GM18502 (cell line): ENCODE results near the gene PHF21B.
"Not testable (repeated sequence)": the region's sequence is repeated elsewhere in the genome, so short reads cannot be mapped to it uniquely, and the experiment has no call there.

Experiments
- ATAC-seq: cut with Tn5 transposase; IDR thresholded peaks from one replicate; pipeline ENCODE4 v1.9.1; 2021; ENCODE audit warnings: mild to moderate bottlenecking; ENCODE audit not compliant: unreplicated experiment, poor library complexity

Gene PHF21B

DNA sequence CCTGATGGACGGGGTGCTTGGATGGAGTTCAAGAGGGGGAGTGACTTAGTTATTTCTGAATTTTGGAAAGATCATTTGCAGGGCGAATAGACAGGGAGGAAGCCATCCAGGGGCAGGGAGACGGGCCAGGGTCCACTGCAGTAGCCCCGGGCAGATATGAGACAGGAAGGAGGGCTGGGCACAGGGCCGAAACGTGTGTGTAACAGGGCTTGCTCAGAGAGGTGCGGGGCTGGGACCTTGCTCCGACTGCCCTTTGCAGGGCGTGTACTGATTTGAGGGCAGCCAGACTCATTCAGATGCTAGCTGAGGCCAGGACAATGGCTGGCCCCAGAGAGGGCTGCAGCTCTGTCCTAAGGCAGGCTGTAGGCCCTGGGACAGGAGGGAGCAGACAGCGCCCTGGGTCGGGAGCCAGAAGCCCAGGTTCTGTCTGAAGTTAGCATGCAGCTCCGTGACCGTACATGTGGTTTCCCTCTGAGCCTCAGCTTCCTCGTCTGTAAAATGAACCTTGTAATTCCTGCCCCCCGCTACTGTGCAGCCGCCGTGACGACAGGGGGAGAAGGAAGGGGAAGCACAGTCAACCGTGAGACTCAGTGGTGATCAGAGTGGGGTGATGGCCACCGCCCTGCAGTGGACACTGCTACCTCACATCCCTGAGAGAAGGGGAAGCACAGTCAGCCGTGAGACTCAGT lies 103.4 kb downstream of the PHF21B start:
- no peak for ATAC-seq

DNA sequence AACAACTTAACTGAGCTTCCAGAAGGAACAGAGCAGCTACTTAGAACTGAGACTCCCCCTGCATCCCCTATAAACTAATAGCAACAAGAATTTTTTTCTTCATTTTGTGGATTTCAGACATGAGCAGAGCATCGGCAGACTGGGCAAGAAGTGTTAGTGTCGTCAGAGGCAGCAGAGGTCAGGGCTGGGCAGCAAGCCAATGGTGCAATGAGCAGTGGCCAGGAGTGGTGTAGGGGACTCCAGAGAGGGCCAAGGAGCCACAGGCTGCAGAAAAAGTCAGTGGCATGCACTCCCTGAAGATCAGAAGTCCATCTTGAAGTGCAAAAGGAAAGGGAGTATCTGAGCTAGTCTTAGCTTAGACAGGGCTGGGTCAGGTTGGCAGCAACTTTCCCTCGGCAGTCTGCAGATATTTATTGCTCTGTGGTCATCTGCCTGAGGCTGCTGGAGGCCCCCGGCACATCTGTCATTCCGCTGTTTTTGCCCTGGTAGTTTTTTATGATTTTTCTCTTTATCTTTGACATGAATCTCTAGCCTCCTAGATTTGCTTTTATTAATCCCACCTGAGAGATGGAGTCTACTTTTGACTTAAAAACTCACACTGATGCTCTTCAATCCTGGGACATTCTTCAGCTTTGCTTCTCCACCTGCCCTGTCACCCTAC lies 105.2 kb downstream of the PHF21B start:
- not testable (repeated sequence) for ATAC-seq

DNA sequence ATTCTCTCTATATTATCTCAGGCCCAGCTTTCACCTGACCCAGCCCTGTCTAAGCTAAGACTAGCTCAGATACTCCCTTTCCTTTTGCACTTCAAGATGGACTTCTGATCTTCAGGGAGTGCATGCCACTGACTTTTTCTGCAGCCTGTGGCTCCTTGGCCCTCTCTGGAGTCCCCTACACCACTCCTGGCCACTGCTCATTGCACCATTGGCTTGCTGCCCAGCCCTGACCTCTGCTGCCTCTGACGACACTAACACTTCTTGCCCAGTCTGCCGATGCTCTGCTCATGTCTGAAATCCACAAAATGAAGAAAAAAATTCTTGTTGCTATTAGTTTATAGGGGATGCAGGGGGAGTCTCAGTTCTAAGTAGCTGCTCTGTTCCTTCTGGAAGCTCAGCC lies 106.6 kb downstream of the PHF21B start:
- ATAC-seq, result not testable (repeated sequence)

DNA sequence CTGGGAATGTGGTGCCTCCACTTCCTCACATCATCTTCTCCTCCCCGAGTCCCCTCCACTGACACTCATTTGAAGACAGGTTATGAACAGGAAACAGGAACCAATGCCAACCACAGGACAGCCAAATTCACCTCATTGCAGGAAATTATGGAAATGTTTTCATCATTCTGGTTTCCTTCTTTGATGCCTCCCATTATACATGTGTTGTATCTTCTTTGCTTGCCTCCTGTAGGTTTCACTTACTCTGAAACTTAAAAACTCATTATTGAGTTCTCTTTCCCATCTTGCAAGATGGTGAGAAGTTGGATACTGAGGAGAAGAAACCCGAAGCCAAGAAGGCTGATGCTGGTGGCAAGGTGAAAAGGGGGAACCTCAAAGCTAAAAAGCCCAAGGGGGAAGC lies 108.5 kb downstream of the PHF21B start:
- ATAC-seq, result no peak

DNA sequence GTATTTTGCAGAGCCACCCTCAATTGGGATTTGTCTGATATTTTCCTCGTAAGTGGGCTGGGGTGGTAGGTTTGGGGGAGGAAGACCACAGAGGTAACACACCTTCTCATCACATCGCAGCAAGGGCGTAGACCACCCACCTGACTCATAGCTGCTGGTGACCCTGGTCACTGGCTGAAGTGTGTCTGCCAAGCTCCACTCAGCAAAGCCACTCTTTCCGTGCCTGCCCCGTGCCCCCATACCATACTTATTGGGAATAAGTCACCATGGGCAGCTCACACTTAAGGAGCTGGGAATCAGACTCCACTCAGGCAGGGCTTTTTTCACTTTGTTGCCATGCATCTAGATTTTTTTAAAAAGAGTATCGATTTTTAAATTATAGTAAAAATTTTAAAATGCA lies 111.6 kb downstream of the PHF21B start:
- no peak for ATAC-seq

DNA sequence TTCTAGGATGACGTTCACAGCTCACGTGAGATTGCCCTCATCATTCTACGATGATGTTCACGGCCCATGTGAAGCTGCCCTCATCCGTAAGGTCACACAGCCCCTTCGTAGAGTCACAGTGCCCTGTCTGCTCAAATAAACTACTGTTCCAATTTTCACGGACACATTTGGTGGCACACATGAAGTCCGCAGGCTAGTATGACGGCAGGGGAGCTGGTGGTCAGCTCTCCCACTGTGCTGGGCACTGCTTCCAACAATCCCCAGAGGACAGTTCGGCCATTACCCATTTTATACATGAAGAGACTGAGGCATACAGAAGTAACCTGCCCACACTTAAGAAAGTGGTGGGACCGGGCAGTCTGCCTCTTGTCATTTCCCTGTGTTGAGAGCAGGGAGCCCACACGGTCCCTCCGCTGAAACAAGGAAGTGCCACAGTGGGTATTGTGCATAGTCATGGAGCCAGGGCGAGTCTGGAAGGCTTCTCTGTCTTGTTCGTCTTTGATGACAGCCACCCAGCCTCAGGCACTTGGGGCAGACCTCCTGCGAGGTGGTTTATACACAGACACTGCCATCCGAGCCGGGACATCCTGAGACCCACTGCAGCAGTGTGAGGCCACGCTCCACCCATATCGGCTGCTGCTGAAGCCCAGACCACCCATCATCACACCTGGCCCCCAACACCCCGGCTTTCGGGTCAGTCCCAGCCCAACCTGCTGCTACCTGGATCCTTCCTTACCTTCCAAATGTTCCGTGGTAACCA lies 114.3 kb downstream of the PHF21B start:
- ATAC-seq, result no peak

DNA sequence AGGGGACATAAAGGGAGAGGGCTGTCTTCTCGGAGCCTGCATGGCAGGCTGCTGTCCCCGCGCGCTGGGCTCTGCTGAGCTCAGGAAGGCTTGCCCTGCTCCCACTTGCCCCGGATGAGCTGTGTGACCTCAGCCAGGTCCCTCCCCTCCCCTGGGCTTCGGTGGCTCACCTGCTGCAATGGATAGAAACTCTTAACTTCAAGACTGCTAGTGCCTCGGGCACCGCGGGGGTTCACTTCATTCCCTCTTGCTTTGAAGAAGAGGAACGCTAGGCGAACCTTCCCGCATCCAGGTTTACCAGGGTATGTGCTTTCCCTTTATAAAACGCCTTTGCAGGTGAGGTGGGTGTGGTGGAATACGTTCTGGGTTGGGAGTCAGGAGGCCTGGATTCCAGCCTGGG lies 115.0 kb downstream of the PHF21B start:
- no peak for ATAC-seq

DNA sequence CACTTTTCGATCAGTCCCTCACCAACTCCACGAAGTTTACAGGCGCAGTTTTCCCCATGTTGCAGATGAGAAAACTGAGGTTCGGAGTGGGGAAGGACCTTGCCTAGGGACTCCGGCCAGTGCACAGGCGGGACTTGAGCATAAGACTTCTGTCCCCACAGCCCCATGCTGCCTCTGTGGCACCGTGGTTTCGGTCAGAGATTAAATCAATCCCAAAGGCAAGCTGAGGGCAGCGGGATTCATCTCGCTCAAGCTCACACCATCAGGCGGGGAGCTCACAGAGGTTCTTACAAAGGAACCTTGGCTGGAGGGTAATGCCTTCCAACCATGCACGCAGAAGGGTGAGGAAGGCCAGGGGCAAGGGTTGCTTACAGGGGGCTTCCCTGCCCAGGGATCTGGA lies 115.5 kb downstream of the PHF21B start:
- ATAC-seq, result no peak

DNA sequence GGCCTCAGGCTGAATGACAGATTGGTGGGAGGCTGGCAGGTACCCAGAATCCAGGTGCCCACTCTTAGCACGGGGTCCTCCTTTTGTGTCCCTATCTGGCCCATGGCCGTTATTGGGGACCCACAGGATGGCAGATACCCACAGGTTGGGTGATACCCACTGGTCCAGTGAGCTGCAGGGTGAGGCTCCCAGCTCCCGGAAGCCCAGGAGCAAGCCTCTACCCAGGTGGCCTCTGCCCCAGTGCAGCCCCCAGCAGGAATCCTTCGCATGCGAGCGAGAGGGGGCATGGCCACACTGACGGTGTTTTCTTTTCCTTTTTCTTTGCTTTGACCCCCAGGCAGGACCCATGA lies 116.1 kb downstream of the PHF21B start:
- ATAC-seq, result no peak

DNA sequence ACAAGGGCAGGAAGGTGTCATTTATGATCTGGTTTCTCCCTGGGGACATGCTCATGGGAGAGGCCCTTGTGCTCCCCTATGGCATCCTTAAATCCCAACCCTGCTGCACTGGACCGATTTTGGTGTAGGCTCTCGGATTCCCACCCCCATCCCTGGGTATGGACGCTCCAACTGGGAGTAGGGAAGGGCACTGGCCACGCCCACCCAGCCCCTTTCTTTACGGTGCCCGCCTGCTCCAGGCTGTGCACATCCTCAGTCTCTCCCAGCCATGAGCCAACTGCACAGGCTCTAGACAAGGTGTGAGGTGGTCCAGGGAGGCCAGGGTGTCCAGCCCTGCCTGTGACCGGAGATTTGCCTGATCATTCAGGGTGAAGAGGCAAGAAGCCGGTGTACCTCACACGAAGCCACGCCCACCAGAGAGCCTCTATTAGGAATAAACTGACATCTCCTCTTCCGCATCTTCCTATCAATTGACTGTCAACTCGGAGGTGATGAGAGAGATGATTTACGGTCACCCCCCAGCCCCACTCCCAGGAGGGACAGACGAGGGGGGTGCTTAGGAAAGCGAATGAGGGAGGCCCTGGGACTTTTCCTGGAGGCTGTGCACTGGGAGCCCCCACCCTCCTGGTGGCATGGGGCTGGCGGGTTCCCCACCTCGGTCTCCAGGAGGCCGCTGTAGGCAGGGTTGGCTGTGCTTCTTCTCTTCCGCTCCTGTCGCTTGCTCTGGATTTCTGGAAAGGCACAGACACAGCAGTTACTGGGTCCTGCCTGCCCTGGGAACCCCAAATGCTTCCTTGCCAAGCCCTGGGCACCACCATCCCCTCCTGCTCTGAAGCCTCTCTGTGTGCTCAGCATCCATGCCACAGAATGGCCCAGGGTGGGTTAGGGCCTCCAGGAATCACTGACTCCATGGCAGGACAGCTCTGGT lies 116.7 kb downstream of the PHF21B start:
- no peak for ATAC-seq

DNA sequence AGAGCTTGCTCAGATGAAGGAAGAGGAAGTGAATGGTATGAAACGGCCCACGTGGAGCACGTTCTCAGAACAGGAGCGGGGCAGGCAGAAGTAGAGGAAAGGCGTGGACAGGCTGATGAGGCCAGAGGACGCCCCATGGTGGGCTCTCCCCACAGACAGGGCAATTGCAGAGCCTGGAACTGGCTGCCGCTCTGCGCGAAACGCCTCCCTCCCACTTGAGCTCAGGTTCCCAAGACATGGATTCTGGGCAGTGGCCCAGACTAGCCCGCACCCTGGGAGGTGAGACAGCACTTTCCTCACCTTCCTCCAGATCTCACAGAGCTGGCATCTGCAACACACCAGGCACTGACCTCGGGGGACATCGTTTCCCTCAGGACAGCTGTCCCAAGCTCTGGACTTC lies 117.6 kb downstream of the PHF21B start:
- no peak for ATAC-seq

DNA sequence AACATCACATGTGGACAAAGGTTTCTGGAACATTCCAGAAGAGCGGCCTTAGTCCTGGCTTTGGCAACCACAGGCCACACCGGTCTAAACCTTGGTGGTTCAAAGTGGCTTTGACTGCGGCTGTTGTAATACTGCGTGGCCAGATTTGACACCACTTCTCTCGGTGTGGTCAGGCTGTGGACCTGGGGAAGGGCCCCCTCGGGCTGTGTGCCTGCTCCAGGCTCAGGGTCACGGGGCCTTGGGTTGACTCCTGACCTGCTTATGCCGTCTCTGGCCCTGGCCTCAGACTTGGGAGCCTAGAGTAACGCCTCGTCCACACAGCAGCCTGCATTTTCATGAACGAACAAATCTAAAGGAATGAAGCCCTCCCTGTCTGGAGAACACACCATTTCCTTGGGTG lies 118.0 kb downstream of the PHF21B start:
- ATAC-seq, result no peak

DNA sequence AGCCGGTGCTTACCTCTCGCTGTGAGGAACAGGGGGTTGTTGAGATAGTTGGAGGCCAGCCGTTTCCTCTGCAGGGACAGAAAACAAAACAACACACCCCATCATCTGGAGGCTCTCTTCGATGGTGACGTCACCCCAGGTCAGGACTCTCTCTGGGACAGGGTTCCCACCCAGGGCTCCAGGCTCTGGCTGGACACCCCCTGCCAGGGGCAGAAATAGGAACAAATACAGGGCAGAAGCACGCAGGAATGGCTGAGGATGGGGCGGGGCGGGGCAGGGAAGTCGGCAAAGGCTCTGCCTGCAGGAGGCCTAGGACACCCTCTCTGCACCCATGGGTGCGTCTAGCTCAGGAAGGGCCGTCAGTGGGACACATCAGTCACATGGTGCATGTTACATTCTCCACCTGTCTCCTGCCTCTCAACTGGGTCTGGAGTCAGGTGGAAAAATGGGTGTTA lies 118.5 kb downstream of the PHF21B start:
- no peak for ATAC-seq

DNA sequence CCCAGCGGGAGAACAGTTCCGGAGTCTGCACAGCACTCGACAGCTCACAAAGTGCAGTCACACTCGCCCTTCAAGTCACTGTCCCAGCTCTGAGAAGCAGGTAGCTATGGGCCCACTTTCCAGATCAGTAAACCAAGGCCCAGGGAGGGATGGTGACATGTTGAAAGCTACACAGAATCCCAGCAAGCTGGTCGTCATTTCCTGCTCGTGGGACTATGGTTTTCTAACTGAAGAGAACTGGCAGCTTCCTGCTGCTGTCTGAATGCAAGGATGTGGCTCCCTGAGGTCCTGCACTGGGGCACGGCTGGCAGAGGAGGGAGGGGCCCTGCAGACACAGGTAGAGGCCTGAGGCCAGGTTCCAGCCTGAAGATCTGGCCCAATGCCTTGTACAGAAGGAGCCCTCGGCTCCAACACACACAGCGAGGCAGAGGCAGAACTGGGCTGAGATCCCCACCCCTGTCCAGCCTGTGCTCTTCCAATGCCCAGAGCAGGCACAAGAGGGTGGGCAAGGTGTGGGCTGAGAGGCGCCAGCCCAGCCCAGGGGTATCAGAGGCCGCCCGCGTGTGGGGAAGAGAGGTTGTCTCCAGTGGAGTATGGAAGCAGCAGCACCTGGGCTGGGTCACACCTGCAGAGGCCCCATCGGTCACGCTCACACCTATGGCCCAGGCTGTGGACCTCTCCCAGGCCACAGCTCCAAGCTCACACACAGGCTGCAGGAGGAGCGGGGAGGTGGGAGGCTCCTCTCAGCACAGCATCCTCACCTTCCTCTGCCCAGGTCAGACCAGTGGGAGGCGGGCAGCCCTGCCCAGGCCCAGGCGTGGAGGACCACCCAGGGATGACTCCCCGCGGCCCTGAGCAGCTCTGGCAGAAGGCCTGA lies 119.2 kb downstream of the PHF21B start:
- no peak for ATAC-seq

DNA sequence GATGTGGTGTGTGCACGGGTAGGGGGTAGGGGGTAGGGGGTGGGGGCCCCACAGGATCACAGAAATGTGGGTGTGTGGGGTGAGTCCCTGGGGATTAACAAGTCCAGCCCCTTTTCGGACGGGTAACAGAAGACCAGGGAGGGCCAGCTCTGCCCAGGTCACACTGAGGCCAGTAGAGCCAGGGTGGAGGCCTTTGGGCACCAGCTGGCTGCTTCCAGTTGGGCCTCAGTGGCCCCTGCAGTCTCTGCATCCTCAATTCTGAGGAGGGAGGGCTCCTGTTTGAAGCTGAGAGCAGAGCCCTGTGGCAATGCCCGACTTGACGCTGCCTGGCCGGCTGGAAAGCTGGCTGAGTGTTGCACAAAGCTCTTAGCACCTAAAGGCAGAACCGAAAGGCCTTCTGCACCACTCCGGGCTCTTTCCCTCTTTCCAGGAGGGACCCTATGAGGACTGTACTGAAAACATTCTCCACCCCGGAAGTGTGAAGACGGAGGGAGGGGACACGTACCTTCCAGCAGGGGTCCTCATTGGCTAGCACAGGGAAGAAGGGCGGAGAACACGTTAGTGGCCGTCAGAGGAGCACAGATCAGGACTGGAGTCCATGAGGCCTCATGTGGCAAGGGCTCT lies 120.4 kb downstream of the PHF21B start:
- no peak for ATAC-seq

DNA sequence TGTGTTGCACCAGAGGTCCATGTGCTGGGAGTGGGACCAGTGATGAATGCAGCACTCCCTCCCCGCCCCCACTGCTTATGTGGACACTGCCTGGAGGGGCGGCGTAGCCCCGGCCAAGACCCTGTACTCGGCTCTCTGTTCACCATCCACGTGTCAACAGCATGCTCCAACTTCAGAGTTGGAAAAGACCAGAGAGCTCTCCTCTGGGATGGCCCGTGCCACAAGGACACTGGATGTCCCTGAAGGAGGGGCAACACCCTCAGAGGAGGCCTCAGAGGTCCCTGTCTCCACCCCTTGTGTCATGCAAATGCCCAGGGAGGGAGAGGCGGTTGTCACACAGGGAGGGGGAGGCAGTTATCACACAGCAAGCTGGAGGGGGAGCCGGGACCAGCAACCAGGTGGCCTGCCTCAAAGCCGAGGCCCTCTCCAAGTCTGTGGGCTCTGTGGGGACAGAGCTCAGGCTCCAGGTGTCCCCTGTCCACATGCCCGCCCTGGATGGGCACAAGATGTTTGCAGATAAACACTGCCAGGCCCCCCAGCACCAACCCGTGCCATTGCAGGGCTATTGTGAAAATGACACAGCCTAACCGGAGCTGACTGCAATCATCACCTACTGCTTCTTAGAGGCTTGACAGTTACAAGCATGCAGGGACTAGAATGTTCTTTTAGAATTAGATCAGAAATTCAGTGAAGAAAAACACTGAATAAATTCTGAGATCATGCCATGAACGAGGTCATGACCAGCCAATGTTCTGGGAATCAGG lies 121.1 kb downstream of the PHF21B start:
- no peak for ATAC-seq

DNA sequence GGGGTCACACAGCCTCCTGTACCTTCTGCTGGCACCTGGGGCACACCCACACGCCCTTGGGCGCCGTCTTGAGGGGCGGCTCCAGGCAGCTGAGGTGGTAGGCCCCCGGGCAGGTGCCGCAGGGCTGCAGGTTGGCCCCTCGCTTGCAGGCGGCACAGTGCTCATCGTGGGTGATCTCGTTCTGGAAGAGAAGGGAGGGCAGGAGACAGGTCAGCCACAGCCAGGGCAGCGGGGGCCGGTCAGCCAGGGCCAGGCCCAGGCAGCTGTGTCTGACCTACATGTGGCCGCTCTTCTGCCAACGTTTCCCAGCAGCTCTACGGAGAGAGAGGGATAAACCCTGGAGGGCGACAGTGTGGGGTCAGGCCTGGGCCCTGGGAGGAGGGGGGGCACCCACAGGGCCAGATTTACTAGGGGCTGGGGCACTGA lies 121.9 kb downstream of the PHF21B start:
- no peak for ATAC-seq

DNA sequence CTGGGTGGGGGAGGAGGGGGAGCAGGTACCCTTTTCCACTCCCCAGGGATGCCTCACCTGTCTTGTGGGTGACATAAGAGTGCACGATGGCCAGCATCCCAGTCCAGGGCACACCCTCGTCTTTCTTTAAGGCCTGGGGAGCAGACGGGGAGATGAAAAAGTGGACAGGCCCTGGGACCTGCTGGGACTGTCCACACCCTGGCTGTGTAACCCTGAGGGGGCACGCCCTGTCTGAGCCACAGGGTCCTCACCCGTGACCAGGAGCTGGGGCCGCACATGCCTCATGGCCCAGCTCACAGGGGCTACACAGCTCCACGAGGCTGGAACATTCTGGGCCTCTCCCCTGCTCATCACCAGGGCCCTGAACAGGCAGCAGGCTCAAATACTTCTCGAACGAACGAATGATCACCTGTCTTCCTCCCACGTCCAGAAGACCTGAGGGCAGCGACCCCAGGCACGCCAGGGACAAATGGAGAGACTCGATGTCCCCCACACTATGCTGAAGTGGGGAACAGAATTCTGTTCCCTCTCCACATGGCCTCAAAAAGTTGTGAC lies 123.9 kb downstream of the PHF21B start:
- ATAC-seq, result no peak
